ENCODE measurements around the gene EFTUD2.
"Not testable (repeated sequence)": the region's sequence is repeated elsewhere in the genome, so short reads cannot be mapped to it uniquely, and the experiment has no call there.

Gene EFTUD2

DNA sequence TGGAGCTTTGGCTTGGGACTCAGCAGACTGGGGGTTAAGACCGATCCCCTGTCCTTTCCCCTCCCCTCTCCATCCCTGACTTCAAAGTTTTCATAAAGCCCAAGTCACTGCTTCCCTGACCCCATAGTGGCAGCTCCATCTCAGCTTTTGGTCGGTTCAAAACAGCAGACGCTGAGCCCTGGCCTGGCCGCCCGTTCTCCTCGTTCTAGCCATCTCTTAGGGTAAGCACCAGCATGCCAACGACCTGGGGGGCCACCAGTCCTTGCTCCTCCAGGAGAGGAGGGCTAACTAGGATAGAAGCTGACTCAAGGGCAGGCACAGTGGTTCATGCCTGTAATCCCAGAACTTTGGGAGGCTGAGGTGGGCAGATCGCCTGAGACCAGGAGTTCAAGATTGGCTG is 53.0 kb downstream of the EFTUD2 start:
- no peak for DNase-seq

DNA sequence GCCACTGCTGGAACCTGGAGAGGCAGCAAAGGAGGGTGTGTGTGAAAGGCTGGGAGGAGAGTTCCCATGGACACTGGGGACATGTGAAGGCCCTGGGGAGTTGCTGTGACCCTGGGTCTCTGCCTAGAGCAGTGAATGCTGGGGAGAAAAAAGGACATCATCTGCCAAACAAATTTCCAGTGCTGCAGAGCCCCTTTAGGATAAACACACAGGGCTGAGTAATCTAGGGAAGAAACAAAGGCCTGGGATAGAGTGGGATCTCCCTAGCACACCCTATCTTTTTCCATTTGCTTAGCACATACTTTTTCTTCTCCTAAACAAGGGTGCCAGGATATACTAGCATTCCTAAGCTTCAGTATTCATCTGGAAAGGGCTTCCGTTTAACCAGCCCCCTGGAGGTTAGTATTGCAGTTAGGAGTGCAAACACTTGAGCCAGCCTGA is 54.8 kb downstream of the EFTUD2 start:
- no peak for DNase-seq

GRCh38 chr17:44842748-44843147 is 56.5 kb downstream of the EFTUD2 start:
- no peak for DNase-seq

DNA sequence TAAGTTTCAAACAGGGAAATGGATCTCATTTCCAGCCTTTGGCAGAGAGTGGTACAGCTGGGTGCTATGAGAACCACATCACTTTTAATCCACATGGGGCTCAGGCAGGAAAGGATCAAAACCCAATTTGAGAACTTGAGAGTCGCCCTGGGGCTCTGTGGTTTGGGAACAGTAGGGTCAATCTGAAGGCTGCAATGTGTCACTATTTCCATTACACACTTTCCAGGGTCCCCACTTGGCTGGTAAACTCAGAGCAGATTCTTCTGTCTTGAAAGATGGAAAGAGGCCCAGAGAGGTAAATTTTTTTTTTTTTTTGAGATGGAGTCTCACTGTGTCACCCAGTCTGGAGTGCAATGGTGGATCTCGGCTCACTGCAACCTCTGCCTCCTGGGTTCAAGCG is 58.3 kb downstream of the EFTUD2 start:
- DNase-seq: no peak

DNA sequence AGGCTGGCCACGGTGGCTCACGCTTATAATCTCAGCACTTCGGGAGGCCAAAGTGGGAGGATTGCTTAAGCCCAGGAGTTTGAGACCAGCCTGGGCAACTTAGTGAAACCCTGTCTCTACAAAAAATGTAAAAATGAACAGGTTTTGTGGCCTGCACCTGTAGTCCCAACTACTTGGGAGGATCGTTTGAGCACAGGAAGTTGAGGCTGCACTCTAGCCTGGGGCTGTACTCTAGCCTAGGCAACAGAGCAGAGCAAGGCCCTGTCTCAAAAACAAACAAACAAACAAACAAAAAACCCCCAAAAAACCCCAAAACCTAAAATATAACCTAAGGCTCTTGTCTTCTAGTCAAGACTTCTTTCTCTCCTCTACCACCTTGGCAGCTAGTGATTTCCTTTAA is 59.0 kb downstream of the EFTUD2 start:
- DNase-seq: no peak

GRCh38 chr17:44837196-44837595 is 62.0 kb downstream of the EFTUD2 start:
- DNase-seq: no peak

DNA sequence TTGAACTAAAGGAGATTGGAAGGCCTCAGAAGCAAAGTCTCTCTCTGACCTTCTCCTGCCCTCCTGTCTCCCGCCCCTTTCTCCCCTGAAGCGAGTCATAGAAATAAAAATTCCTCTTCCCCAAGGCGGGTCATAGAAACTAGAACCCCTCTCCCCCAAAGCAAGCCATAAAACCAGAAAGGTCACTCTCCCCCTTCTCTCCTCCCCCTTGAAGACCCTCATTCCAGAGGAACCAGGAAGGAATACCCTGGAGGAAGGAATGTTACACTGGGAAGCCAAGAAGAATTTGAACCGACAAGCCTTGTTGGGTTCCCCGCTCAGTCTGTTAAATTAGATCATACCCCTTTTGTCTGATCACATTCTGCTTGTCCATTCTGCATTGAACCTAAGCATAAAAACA is 66.4 kb downstream of the EFTUD2 start:
- no peak for DNase-seq

GRCh38 chr17:44831371-44831770 is 67.9 kb downstream of the EFTUD2 start:
- no peak for DNase-seq

GRCh38 chr17:44830359-44831288 is 68.6 kb downstream of the EFTUD2 start:
- DNase-seq: no peak

- no peak for DNase-seq
Measured at GRCh38 chr17:44829523-44830358, 69.5 kb downstream of the EFTUD2 start, which contains the start of gene GJC1. TSS of gene GJC1 (minus strand) at chr17:44830287. CDS start at chr17:44805817, 24,470 bp downstream.

DNA sequence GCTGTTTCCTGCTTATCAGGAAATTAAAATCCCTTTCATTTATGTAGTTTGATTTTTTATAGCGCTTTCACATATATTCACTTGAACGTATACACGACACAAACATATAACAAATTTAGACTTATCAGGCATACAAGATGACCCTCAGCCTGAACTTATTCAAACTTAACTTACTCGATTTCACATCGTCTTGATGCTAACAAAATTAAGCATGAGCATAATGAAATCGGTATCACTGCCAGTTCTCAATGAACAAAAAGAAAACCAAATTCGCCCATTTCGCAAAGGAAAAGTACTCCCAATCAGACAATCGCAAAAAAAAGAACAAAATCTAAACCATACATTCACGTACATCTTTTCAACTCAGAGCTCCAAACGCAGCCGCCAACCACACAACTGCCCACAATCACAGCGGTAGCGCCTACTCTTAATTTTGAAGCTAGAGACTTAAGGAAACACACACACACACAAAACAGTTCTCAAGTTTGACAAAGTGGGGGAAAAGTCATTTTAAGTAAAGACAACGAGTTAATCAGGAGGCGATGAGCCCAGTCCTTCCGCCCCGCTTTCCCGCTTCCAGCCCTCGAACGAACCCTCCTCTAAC is 70.2 kb downstream of the EFTUD2 start:
- DNase-seq: no peak

GRCh38 chr17:44827863-44828262 is 71.4 kb downstream of the EFTUD2 start:
- DNase-seq: no peak

- DNase-seq: no peak
Measured at GRCh38 chr17:44826123-44826790, 73.0 kb downstream of the EFTUD2 start.

DNA sequence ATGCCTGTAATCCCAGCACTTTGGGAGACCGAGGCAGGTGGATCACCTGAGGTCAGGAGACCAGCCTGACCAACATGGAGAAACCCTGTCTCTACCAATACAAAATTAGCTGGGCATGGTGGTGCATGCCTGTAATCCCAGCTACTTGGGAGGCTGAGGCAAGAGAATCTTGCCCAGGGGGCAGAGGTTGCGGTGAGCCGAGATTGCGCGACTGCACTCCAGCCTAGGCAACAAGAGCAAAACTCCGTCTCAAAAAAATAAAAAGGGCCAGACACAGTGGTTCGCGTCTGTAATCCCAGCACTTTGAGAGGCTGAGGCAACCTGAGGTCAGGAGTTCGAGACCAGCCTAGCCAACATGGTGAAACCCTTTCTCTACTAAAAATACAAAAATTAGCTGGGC is 74.0 kb downstream of the EFTUD2 start:
- not testable (repeated sequence) for DNase-seq

- DNase-seq: no peak
Measured at GRCh38 chr17:44820631-44821212, 78.5 kb downstream of the EFTUD2 start.

DNA sequence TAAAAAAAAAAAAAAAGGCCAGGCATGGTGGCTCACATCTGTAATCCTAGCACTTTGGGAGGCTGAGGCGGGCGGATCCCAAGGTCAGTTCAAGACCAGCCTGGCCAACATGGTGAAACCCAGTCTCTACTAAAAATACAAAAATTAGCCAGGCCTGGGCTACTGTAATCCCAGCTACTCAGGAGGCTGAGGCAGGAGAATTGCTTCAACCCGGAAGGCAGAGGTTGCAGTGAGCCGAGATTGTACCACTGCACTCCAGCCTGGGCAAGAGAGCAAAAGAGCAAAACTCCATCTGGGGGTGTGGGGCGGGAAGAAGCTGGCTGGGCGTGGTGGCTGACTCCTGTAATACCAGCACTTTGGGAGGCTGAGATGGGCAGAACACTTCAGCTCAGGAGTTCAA is 80.7 kb downstream of the EFTUD2 start:
- not testable (repeated sequence) for DNase-seq

GRCh38 chr17:44812263-44812662 is 87.0 kb downstream of the EFTUD2 start:
- DNase-seq: no peak

DNA sequence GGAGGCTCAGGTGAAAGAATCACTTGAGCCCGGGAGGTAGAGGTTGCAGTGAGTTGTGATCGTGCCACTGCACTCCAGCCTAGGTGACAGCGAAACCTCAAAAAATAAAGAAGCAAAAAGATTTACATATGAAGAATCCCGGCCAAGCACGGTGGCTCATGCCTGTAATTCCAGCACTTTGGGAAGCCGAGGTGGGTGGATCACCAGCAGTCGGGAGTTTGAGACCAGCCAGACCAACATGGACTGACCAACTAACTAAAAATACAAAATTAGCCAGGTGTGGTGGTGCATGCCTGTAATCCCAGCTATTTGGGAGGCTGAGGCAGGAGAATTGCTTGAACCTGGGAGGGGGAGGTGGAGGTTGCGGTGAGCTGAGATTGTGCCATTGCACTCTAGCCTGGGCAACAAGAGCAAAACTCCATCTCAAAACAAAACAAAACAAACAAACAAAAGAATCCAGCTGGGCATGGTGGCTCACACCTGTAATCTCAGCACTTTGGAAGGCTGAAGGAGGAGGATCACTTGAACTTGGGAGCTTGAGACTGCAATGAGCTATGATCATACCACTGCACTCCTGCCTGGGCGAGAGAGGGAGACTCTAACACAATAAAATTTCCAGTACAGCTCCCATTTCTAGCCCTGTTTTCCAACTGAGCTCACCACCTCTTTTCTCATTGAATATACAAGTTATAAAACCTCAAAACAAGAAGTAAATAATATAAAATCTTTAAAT is 90.4 kb downstream of the EFTUD2 start:
- DNase-seq: not testable (repeated sequence)

- no peak for DNase-seq
Measured at GRCh38 chr17:44808156-44808555, 91.1 kb downstream of the EFTUD2 start.

- no peak for DNase-seq
Measured at GRCh38 chr17:44807817-44808155, 91.5 kb downstream of the EFTUD2 start.

DNA sequence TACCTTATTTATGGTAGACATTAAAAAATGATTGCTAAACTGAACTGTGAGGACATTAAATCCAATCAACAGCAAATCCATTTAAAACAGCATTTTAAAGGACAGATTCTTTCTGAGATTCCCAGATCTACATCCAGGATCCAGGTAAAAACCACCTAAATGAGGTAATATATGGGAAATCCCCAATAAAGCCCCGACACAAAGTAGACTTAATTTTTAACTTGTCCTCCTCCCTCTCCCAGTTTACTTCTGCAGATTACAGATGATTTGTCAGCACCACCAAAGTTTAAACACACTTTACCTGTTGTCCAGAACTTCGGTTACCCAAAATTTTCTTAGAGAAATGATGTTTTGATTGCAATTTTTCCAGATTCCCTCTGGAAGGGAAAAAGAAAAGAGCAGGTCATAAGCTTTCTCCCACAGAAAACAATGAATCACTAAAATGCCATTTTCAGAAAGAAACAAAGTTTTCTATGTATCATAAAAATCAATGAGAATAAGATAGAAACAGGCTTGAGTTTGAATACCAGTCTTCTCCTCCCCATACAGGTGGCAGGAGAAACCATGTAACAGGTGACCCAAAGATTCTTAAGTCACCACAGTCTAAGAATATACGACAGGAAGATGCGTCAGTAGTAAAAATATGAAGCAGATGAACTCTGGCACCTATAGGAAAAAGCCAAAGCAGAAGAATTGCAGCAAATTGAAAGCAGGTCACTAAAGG is 92.0 kb downstream of the EFTUD2 start:
- DNase-seq: no peak
